H1 (cell line): ENCODE data around the gene SNTG2. TPM values are rescaled to one million over a fixed set of nuclear protein-coding genes. Genes with fewer than 3 reads are reported as not detected.

Source experiments
- GABPA ChIP-seq: IDR thresholded peaks from 2 replicates; pipeline ENCODE4 v1.6.1; 2011; ENCODE audit warnings: mild to moderate bottlenecking, low read length, moderate library complexity, borderline replicate concordance; ENCODE audit not compliant: insufficient read depth
- JUND ChIP-seq: IDR thresholded peaks from 2 replicates; pipeline ENCODE4 v1.6.1; 2011; ENCODE audit warnings: mild to moderate bottlenecking, improper control_type of control experiment, low read length
- KDM5A ChIP-seq: fragments of 200-600 bp; IDR thresholded peaks from 2 replicates; pipeline ENCODE4 v1.7.1; 2012; ENCODE audit warnings: mild to moderate bottlenecking, low read length, inconsistent platforms, mixed read lengths
- NRF1 ChIP-seq: IDR thresholded peaks from 2 replicates; pipeline ENCODE4 v1.6.1; 2011; ENCODE audit warnings: mild to moderate bottlenecking, low read depth, low read length, improper control_type of control experiment
- SAP30 ChIP-seq: fragments of 300-600 bp; sonication (generic); IDR thresholded peaks from 2 replicates; pipeline ENCODE4 v1.7.1; 2012; ENCODE audit warnings: low read length, moderate library complexity, mild to moderate bottlenecking, inconsistent platforms; ENCODE audit not compliant: insufficient read depth, insufficient replicate concordance
- SRF ChIP-seq: IDR thresholded peaks from 2 replicates; pipeline ENCODE4 v1.6.1; 2011; ENCODE audit warnings: mild to moderate bottlenecking, low read depth, low read length, moderate library complexity
- polyA plus RNA-seq, 7 experiments: library from polyadenylated mRNA; depleted of rRNA in 3 of 7; stranded (reverse) in 5 of 7; unstranded in 2 of 7; fragments of >200 nt in 5 of 7; fragments of 200-250 nt in 2 of 7; gene quantifications; 1 replicate in 5 of 7; 2 replicates in 1 of 7; 4 replicates in 1 of 7; pipeline versions ENCODE4 v1.2.1 to v1.2.3, GENCODE V29; 2011 to 2013; ENCODE audit warnings: missing spikeins in 2 of 7, mixed read lengths in 2 of 7
- total RNA-seq: library from RNA; stranded (reverse); fragmentation: NEBNext Ultra II Directional; extraction: Animal tissue kit (Norgen Biotek cat#: 25700); gene quantifications from 2 replicates; pipeline ENCODE4 v1.2.1, GENCODE V29; 2021

Gene SNTG2
- total and polyA plus RNA-seq, 2 of the 8 experiments (the other 6 are each of a cell fraction or from before 2014, with no cell fraction given): 6.6 to 18.1 TPM

DNA sequence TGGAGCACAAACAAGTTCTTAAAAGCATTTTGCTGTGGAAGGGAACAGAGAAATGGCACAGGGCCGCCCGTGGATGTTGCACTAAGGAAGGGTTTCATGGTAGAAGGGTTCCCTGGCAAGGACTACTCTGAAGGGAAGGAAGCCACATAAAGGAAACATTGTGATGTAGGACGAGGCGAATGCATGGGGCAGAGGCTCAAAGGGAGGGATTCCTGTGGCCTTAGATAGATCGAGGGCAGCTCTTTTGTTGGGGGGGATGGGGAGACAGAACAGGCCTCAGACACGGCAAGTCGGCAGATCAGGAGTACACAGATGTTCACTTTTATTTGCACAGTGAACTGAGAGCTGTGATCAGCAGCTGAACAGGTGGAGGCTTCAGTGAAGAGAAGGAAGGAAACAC is 205.4 kb downstream of the SNTG2 start (continued):
- TF ChIP-seq KDM5A (no peak), NRF1 (no peak), JUND (no peak), GABPA (no peak), SRF (no peak), SAP30 (no peak)
- TF ChIP-seq, all 59 proteins: peak for 0
